ENCODE results near the gene CCNT1. TPM values are rescaled to one million over a fixed set of nuclear protein-coding genes. Genes with fewer than 3 reads are reported as not detected.
"Not testable (repeated sequence)": the region's sequence is repeated elsewhere in the genome, so short reads cannot be mapped to it uniquely, and the experiment has no call there.

Gene CCNT1
- total RNA-seq, 1 experiment from 2014 or later = 50.8 TPM

DNA sequence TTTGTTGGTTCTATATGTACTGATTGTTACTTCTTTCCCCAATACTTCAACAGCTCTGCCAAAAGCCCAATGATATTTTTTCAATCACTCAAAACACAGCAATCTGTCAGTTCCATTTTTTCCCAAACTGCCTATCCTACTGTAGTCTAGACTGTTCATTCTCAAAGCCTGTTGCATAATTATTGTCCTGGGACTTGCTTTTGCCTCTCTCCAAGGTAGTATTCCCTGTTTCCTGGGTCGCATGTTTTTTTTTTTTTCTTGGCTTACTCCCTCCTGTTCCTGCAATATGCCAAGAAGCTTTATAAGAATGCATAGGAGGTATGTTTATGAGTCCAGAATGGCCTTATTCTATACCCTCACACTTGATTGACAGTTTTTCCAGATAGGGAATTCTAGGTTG, 19.9 kb upstream of the CCNT1 start:
- H3K27ac ChIP-seq = no peak overlapping the region
- intact Hi-C loops (cut with micrococcal nuclease; ENCODE audit: unreplicated experiment) = no loop called here
- 0 out of 2 replicates have a peak, but pooled peaks cover 6% of the 10 kb centered on the region for H3K27me3 ChIP-seq (ENCODE audit: insufficient read depth, low read depth)
- no peaks in the 10 kb centered on the region for H4K20me1 ChIP-seq (ENCODE audit: insufficient read depth)
- no peak overlapping the region for H3K4me2 ChIP-seq
- ChIA-PET CTCF (no interaction called here), POLR2A (ENCODE audit: unreplicated experiment) (interaction anchor here (0.6 kb wide), 1 partner anchor 34 kb away, joined by 5 read pairs; no protein-coding TSS in a partner anchor)
- H3K9me3 ChIP-seq (ENCODE audit: insufficient read depth, low read depth) = no peaks in the 10 kb centered on the region
- no peaks in the 10 kb centered on the region for H3K79me2 ChIP-seq (ENCODE audit: low read depth)
- no peak overlapping the region for H2AFZ ChIP-seq
- TF ChIP-seq, protein P1, sequence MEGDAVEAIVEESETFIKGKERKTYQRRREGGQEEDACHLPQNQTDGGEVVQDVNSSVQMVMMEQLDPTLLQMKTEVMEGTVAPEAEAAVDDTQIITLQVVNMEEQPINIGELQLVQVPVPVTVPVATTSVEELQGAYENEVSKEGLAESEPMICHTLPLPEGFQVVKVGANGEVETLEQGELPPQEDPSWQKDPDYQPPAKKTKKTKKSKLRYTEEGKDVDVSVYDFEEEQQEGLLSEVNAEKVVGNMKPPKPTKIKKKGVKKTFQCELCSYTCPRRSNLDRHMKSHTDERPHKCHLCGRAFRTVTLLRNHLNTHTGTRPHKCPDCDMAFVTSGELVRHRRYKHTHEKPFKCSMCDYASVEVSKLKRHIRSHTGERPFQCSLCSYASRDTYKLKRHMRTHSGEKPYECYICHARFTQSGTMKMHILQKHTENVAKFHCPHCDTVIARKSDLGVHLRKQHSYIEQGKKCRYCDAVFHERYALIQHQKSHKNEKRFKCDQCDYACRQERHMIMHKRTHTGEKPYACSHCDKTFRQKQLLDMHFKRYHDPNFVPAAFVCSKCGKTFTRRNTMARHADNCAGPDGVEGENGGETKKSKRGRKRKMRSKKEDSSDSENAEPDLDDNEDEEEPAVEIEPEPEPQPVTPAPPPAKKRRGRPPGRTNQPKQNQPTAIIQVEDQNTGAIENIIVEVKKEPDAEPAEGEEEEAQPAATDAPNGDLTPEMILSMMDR (conservative IDR thresholded peaks at IDR 0.05) = no peak
- TF ChIP-seq EZH2 (IDR thresholded peaks at IDR 0.05; ENCODE audit: low read depth) = no peak
- BruUV-seq (replicated peaks) = no TSS peak
- H3K4me3 ChIP-seq = no peak overlapping the region
- no peak for DNase-seq
- H3K4me1 ChIP-seq (replicated peaks; ENCODE audit: insufficient read depth) = no peaks in the 10 kb centered on the region
- H3K9me2 ChIP-seq (ENCODE audit: insufficient read depth) = no peaks in the 10 kb centered on the region
- H3K36me3 ChIP-seq (ENCODE audit: low read depth) = no peaks in the 10 kb centered on the region
- H3F3A ChIP-seq (ENCODE audit: insufficient read depth, low read depth) = no peaks in the 10 kb centered on the region

DNA sequence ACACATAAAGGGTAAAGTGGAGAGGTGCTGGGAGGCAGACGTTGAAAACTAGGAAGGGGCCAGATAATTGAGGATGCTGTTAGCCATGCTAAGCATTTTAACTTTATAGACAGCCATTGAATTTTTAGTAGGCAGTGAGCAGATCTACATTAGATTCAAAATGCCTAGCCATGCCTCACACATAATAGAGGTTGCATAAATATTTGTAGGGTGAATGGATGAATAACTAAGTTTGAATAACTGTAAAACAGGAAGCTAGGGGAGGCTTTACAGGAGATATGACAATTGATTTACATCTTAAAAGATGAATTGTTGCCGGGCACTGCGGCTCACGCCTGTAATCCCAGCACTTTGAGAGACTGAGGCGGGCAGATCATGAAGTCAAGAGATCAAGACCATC, 12.3 kb upstream of the CCNT1 start:
- DNase-seq = no peak
- H3K36me3 ChIP-seq (ENCODE audit: low read depth) = no peaks in the 10 kb centered on the region
- no TSS peak for BruUV-seq (replicated peaks)
- no peaks in the 10 kb centered on the region for H3K4me1 ChIP-seq (replicated peaks; ENCODE audit: insufficient read depth)
- no peak overlapping the region for H2AFZ ChIP-seq
- intact Hi-C loops (cut with micrococcal nuclease; ENCODE audit: unreplicated experiment) = no loop called here
- no peaks in the 10 kb centered on the region for H3K79me2 ChIP-seq (ENCODE audit: low read depth)
- no peaks in the 10 kb centered on the region for H3K9me3 ChIP-seq (ENCODE audit: insufficient read depth, low read depth)
- no peaks in the 10 kb centered on the region for H3K9me2 ChIP-seq (ENCODE audit: insufficient read depth)
- no peak overlapping the region for H3K4me2 ChIP-seq
- no peak overlapping the region for H3K27ac ChIP-seq
- no peaks in the 10 kb centered on the region for H3F3A ChIP-seq (ENCODE audit: insufficient read depth, low read depth)
- no peaks in the 10 kb centered on the region for H4K20me1 ChIP-seq (ENCODE audit: insufficient read depth)
- H3K4me3 ChIP-seq = no peak overlapping the region
- ChIA-PET CTCF (no interaction called here), POLR2A (ENCODE audit: unreplicated experiment) (no interaction called here)
- TF ChIP-seq EZH2 (IDR thresholded peaks at IDR 0.05; ENCODE audit: low read depth) = no peak
- no peaks in the 10 kb centered on the region for H3K27me3 ChIP-seq (ENCODE audit: insufficient read depth, low read depth)

DNA sequence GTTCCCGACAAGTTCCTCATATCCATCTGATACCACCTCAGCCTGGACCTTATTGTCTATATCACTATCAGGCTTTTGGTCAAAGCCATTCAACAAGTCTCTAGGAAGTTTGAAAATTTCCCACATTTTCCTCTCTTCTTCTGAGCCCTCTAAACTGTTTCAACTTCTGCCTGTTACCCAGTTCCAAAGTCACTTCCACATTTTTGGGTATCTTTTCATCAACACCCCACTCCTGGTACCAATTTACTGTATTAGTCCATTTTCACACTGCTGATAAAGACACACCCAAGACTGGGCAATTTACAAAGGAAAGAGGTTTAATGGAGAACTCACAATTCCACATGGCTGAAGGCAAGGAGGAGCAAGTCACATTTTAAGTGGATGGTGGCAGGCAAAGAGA, 4.2 kb upstream of the CCNT1 start:
- intact Hi-C loops (cut with micrococcal nuclease; ENCODE audit: unreplicated experiment); H4K20me1 ChIP-seq (ENCODE audit: insufficient read depth); CTCF ChIA-PET; H3K4me2 ChIP-seq; POLR2A ChIA-PET (ENCODE audit: unreplicated experiment); H3K27me3 ChIP-seq (ENCODE audit: insufficient read depth, low read depth); BruUV-seq (replicated peaks); H3K79me2 ChIP-seq (ENCODE audit: low read depth); H3K36me3 ChIP-seq (ENCODE audit: low read depth); H2AFZ ChIP-seq; H3K9me2 ChIP-seq (ENCODE audit: insufficient read depth); DNase-seq; H3K4me1 ChIP-seq (replicated peaks; ENCODE audit: insufficient read depth); H3K27ac ChIP-seq; H3K4me3 ChIP-seq: not testable (repeated sequence)
- Histone ChIP-seq H3F3A (ENCODE audit: insufficient read depth, low read depth) (peaks cover 27% of the 10 kb centered on the region), H3K9me3 (ENCODE audit: insufficient read depth, low read depth) (peaks cover 12% of the 10 kb centered on the region; the same call in 1 of the 2 replicates)

DNA sequence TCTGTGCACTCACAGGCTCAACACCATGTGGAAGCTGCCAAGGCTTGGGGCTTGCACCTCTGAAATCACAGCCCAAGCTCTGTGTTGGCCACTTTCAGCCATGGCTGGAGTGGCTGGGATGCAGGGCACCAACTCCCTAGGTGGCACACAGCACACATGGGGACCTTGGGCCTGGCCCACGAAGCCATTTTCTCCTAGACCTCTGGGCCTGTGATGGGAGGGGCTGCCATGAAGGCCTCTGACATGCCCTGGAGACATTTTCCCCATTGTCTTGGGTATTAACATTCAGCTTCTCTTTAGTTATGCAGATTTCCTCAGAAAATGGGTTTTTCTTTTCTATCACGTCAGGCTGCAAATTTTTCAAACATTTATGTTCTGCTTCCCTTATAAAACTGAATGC, 3.7 kb upstream of the CCNT1 start:
- intact Hi-C loops (cut with micrococcal nuclease; ENCODE audit: unreplicated experiment); H2AFZ ChIP-seq; POLR2A ChIA-PET (ENCODE audit: unreplicated experiment): not testable (repeated sequence)

DNA sequence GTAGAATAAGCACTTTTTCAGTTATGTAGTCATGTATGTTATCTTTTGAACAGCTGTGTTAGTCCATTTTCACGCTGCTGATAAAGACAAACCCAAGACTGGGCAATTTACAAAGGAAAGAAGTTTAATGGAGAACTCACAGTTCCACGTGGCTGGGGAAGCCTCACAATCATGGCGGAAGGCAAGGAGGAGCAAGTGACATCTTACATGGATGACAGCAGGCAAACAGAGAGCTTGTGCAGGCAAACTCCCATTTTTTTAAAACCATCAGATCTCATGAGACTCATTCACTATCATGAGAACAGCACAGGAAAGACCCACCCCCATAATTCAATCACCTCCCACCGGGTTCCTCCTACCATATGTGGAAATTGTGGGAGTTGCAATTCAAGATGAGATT, 2.5 kb upstream of the CCNT1 start:
- H3F3A ChIP-seq (ENCODE audit: insufficient read depth, low read depth) = peaks cover 34% of the 10 kb centered on the region
- H3K9me3 ChIP-seq (ENCODE audit: insufficient read depth, low read depth) = peaks cover 12% of the 10 kb centered on the region; the same call in 1 of the 2 replicates
- peaks cover 12% of the 10 kb centered on the region for H3K4me1 ChIP-seq (replicated peaks; ENCODE audit: insufficient read depth)
- H3K36me3 ChIP-seq (ENCODE audit: low read depth); H3K27me3 ChIP-seq (ENCODE audit: insufficient read depth, low read depth); H3K9me2 ChIP-seq (ENCODE audit: insufficient read depth); CTCF ChIA-PET; H3K4me2 ChIP-seq; DNase-seq; H2AFZ ChIP-seq; POLR2A ChIA-PET (ENCODE audit: unreplicated experiment); H3K4me3 ChIP-seq; BruUV-seq (replicated peaks); intact Hi-C loops (cut with micrococcal nuclease; ENCODE audit: unreplicated experiment); H3K27ac ChIP-seq: not testable (repeated sequence)
- peaks cover 24% of the 10 kb centered on the region for H3K79me2 ChIP-seq (ENCODE audit: low read depth)
- peaks cover 12% of the 10 kb centered on the region for H4K20me1 ChIP-seq (ENCODE audit: insufficient read depth)

More for the DNA sequence above, 3.7 kb upstream of the CCNT1 start:
- BruUV-seq (replicated peaks); DNase-seq; H3K27me3 ChIP-seq (ENCODE audit: insufficient read depth, low read depth); CTCF ChIA-PET; H3K9me2 ChIP-seq (ENCODE audit: insufficient read depth); H3K36me3 ChIP-seq (ENCODE audit: low read depth); H3K4me3 ChIP-seq; H4K20me1 ChIP-seq (ENCODE audit: insufficient read depth); H3K4me1 ChIP-seq (replicated peaks; ENCODE audit: insufficient read depth); H3K27ac ChIP-seq; H3K4me2 ChIP-seq: not testable (repeated sequence)
- peaks cover 12% of the 10 kb centered on the region; the same call in 1 of the 2 replicates for H3K9me3 ChIP-seq (ENCODE audit: insufficient read depth, low read depth)
- peaks cover 33% of the 10 kb centered on the region for H3F3A ChIP-seq (ENCODE audit: insufficient read depth, low read depth)
- peaks cover 13% of the 10 kb centered on the region for H3K79me2 ChIP-seq (ENCODE audit: low read depth)
